HTERT RPE-1 (cell line): Measurements from ENCODE around the gene RFC2.
"Not testable (repeated sequence)": the region's sequence is repeated elsewhere in the genome, so short reads cannot be mapped to it uniquely, and the experiment has no call there.

Experiments
- in situ Hi-C: fragments of 300-500 bp; cut with MboI; formaldehyde crosslinking; loops from 4 replicates; pipeline ENCODE4 v1.14.3; 2020; ENCODE audit warnings: low sequenced_read_pairs

Gene RFC2

GRCh38 chr7:74283858-74284447 is 29.8 kb upstream of the RFC2 start:
- in situ Hi-C loops: no loop called here

- in situ Hi-C loops: no loop called here
Measured at GRCh38 chr7:74282748-74283459, 28.7 kb upstream of the RFC2 start.

- in situ Hi-C loops: no loop called here
Measured at GRCh38 chr7:74280985-74281384, 26.8 kb upstream of the RFC2 start.

- in situ Hi-C loops: no loop called here
Measured at GRCh38 chr7:74277636-74278035, 23.4 kb upstream of the RFC2 start.

- in situ Hi-C loops: no loop called here
Measured at GRCh38 chr7:74275401-74275881, 21.2 kb upstream of the RFC2 start.

GRCh38 chr7:74272305-74273038 is 18.3 kb upstream of the RFC2 start:
- in situ Hi-C loops: no loop called here

- in situ Hi-C loops: no loop called here
Measured at GRCh38 chr7:74271742-74272141, 17.5 kb upstream of the RFC2 start.

GRCh38 chr7:74269757-74270277 is 15.6 kb upstream of the RFC2 start:
- in situ Hi-C loops: no loop called here

GRCh38 chr7:74267756-74268565 is 13.8 kb upstream of the RFC2 start:
- in situ Hi-C loops: no loop called here

- in situ Hi-C loops: no loop called here
Measured at GRCh38 chr7:74266191-74266963, 12.2 kb upstream of the RFC2 start.

GRCh38 chr7:74263399-74264120 is 9.4 kb upstream of the RFC2 start:
- in situ Hi-C loops: no loop called here

GRCh38 chr7:74262639-74263398 is 8.6 kb upstream of the RFC2 start:
- in situ Hi-C loops: no loop called here

GRCh38 chr7:74258639-74259038 is 4.4 kb upstream of the RFC2 start:
- in situ Hi-C loops: no loop called here

- in situ Hi-C loops: no loop called here
Measured at GRCh38 chr7:74256491-74257408, 2.6 kb upstream of the RFC2 start.

GRCh38 chr7:74255461-74255860 is 1.3 kb upstream of the RFC2 start:
- in situ Hi-C loops: not testable (repeated sequence)

- in situ Hi-C loops: no loop called here
Measured at GRCh38 chr7:74254858-74255379, 720 bp upstream of the RFC2 start.

- in situ Hi-C loops: no loop called here
Measured at GRCh38 chr7:74253835-74254128, 417 bp downstream of the RFC2 start.

- in situ Hi-C loops: no loop called here
Measured at GRCh38 chr7:74253331-74253730, 868 bp downstream of the RFC2 start.
